Tibial artery (tissue), 4 donors: ENCODE measurements around the gene NFAM1.

Experiments
- DNase-seq, 2 donors: peaks; one replicate each; pipeline ENCODE4 v3.0.0-alpha.2; 2019
- H3K27ac ChIP-seq, 2 donors: fragments of 200-600 bp; sonication (generic) in 1 of 2; 1 replicate in 1 of 2; 2 replicates in 1 of 2; pipeline ENCODE4 v1.5.1; 2018 to 2019; ENCODE audit warnings: mild to moderate bottlenecking in 1 of 2
- H3K27me3 ChIP-seq, 2 donors: fragments of 200-600 bp; sonication (generic) in 1 of 2; one replicate each; pipeline versions ENCODE4 v1.5.1 to v1.6.0; 2016 to 2019
- H3K36me3 ChIP-seq, 3 donors: fragments of 200-600 bp; sonication (generic) in 2 of 3; one replicate each; pipeline ENCODE4 v1.5.1; 2016 to 2019; ENCODE audit warnings: mild to moderate bottlenecking in 2 of 3
- H3K4me1 ChIP-seq, 4 donors: fragments of 200-600 bp; sonication (generic) in 2 of 4; 1 replicate in 3 of 4; 2 replicates in 1 of 4; pipeline ENCODE4 v1.5.1; 2016 to 2019
- H3K4me3 ChIP-seq, 2 donors: fragments of 200-600 bp; sonication (generic) in 1 of 2; 1 replicate in 1 of 2; 2 replicates in 1 of 2; pipeline ENCODE4 v1.5.1; 2018 to 2019; ENCODE audit warnings: mild to moderate bottlenecking in 2 of 2
- H3K9me3 ChIP-seq, 3 donors: fragments of 200-600 bp; sonication (generic) in 1 of 3; one replicate each; pipeline ENCODE4 v1.5.1; 2016 to 2019
- intact Hi-C: fragments of 100-400 bp; cut with DNase I; formaldehyde crosslinking; loops from one replicate; pipeline ENCODE4 v1.15.0; 2023; ENCODE audit warnings: low total_unique reads
- TF ChIP-seq, protein P1 (sequence below), 2 experiments: fragments of 200-600 bp in 1 of 2; fragments of 450-650 bp in 1 of 2; IDR thresholded peaks; one replicate each; pipeline ENCODE4 v1.5.1; 2017 to 2019; ENCODE audit warnings: antibody characterized with exemption in 2 of 2, mild to moderate bottlenecking in 1 of 2, moderate library complexity in 1 of 2

The NFAM1 gene

DNA sequence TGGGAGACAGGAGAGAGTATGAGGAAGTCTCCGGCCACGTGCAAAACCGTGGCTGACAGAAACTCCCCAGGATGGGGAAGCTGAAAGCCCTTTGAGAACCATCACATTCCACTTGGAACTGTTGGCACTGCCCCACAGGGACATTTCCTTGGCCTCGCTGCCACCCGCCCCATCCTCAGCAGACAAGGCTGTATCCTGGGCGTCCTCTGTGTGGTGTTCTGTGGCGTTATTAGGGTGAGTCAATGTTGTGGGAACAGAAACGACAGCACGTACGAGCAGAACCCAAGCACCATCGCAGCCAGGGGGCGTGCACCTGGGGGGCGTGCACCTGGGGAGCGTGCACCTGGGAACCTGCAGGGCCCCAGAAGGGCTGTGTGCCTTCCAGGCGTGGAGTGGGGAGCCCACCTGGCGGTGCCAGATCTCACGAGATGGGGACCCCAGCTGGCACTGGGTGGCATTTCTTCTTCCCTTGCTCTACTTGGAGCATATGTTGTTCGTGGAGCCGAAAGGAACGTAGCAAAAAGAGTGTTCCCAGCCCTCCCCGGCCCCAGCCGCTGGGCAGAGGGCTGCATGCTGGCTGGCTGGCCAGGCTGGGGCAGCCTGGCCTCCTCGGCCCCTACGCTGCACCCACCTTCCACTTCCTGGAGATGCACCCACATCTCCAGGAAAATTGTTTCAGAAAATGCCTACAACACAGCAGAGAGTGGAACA is 35.4 kb downstream of the NFAM1 start:
- no peaks in the 10 kb centered on the region for H3K9me3 ChIP-seq
- no peak overlapping the region for H3K4me3 ChIP-seq
- no peaks in the 10 kb centered on the region for H3K4me1 ChIP-seq
- H3K27ac ChIP-seq = peak overlapping the region in 1 of 2 donors; percentile 37
- DNase-seq = peak; percentile 66 to 76
- peaks cover 0 to 22% of the 10 kb centered on the region in 2 donors for H3K27me3 ChIP-seq
- intact Hi-C loops = no loop called here
- TF ChIP-seq, protein P1, sequence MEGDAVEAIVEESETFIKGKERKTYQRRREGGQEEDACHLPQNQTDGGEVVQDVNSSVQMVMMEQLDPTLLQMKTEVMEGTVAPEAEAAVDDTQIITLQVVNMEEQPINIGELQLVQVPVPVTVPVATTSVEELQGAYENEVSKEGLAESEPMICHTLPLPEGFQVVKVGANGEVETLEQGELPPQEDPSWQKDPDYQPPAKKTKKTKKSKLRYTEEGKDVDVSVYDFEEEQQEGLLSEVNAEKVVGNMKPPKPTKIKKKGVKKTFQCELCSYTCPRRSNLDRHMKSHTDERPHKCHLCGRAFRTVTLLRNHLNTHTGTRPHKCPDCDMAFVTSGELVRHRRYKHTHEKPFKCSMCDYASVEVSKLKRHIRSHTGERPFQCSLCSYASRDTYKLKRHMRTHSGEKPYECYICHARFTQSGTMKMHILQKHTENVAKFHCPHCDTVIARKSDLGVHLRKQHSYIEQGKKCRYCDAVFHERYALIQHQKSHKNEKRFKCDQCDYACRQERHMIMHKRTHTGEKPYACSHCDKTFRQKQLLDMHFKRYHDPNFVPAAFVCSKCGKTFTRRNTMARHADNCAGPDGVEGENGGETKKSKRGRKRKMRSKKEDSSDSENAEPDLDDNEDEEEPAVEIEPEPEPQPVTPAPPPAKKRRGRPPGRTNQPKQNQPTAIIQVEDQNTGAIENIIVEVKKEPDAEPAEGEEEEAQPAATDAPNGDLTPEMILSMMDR (IDR thresholded peaks at IDR 0.05) = no peak
- H3K36me3 ChIP-seq = no peaks in the 10 kb centered on the region

DNA sequence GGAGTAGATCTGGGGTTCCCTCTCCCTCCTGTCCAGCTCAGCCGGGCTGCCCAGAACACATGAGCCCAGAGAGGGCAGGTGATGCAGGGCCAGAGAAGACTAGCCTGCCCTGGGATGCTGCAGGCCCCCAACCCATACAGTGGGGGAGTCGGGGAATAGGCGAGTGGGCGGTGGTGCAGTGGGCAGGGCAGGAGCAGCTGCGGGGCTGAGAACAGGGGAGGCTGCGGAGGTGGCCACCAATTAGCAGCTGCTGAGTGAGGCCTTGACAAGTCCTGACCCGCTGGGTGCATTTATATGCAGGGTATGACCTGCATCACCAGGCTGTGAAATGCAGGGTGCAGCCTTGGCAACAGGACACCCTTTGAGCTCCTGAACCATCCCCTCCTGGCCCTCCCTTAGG is 43.1 kb downstream of the NFAM1 start:
- Histone ChIP-seq H3K4me1 (no peaks in the 10 kb centered on the region), H3K27ac (no peak overlapping the region), H3K36me3 (no peaks in the 10 kb centered on the region), H3K4me3 (no peak overlapping the region), H3K9me3 (no peaks in the 10 kb centered on the region), H3K27me3 (peaks cover 0 to 6% of the 10 kb centered on the region in 2 donors)
- TF ChIP-seq, protein P1 (IDR thresholded peaks at IDR 0.05) = no peak
- intact Hi-C loops = no loop called here
- DNase-seq = no peak

DNA sequence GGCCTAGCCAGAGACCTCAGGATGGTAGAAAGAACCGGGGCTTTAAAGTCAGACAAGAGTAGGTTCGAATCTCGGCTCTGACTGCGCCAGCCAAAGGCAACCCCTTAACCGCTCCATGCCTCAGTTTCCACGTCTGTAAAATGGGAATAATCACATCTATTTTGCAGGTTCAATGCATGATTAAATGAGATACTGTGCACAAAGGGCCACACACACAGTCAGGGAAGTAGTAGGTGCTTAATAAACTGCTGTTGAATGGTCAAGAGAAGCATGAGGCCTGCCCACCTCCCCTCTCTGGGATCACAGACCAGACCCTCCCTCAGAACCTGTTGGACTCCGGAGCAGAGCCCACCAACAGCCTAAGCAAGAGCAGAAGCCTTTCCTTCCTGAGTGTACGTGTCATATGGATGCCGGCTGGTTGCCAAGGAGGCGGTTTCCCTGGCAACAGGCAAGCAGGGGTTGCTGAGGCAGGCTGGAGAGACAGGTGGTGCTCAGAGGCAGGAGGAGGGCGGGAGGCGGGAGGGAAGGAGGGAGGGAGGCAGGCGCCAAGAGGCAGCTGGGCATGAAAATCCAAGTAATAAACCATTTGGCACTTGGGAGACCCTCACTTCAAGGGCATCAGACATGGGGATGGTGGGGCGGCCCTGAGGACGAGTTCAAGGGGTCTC is 43.9 kb downstream of the NFAM1 start:
- Histone ChIP-seq H3K27ac (no peak overlapping the region), H3K9me3 (no peaks in the 10 kb centered on the region), H3K4me3 (no peak overlapping the region), H3K36me3 (no peaks in the 10 kb centered on the region), H3K27me3 (peaks cover 0 to 13% of the 10 kb centered on the region in 2 donors), H3K4me1 (no peaks in the 10 kb centered on the region)
- intact Hi-C loops = no loop called here
- TF ChIP-seq, protein P1 (IDR thresholded peaks at IDR 0.05) = no peak
- DNase-seq = no peak

DNA sequence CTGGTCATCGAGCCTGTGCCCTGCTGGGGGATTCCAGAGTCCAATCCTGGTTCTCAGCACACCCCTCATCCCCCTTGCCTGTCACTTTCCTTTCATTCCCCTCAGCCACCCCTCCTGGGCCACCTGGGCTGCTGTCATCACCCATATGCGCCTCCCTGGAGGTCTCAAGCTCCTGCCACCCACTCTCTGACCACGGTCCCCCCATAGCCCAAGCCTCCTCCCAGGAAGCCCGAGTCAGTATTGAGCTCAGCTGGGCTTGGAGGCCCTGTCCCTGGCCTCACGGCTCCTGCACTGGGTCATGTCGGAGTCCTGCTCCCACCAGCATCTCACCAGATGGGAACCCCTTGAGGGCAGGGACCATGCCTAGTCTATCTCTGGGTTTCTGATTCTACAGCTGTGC is 44.6 kb downstream of the NFAM1 start:
- Histone ChIP-seq H3K36me3 (no peaks in the 10 kb centered on the region), H3K27me3 (peaks cover 0 to 20% of the 10 kb centered on the region in 2 donors), H3K27ac (no peak overlapping the region), H3K9me3 (no peaks in the 10 kb centered on the region), H3K4me1 (no peaks in the 10 kb centered on the region), H3K4me3 (no peak overlapping the region)
- no peak for DNase-seq
- TF ChIP-seq, protein P1 (IDR thresholded peaks at IDR 0.05) = no peak
- intact Hi-C loops = no loop called here

DNA sequence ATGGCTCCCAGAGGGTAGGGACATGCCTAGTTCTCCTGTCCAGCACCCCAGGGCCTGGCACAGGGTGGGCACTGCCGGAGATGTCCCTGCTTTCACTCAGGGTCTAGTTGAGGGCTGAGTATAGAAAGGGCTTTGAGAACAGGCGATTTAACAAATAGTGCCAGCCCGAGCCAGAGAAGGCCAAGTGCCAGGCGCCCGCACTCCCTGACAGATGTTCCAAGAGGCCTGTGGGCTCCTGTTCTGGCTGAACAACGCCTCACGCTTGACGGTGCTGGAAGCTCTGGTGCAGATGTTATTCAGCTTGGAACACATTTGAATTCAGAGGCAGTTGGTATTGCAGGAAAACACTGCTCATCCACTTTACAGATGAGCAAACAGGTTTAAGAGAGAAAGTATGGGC is 46.5 kb downstream of the NFAM1 start:
- TF ChIP-seq, protein P1 (IDR thresholded peaks at IDR 0.05) = no peak
- H3K27ac ChIP-seq = no peak overlapping the region

More for the DNA sequence above, 46.5 kb downstream of the NFAM1 start:
- Histone ChIP-seq H3K9me3 (no peaks in the 10 kb centered on the region), H3K27me3 (peaks cover 0 to 28% of the 10 kb centered on the region in 2 donors), H3K4me3 (no peak overlapping the region), H3K36me3 (no peaks in the 10 kb centered on the region), H3K4me1 (no peaks in the 10 kb centered on the region)
- intact Hi-C loops = no loop called here
- no peak for DNase-seq
